ENCODE measurements around the gene FHOD1.

GRCh38 chr16:67258161-67258835 lies 11.0 kb upstream of the FHOD1 start:
- TF ChIP-seq CTCF (conservative IDR thresholded peaks at IDR 0.05; ENCODE audit: low read depth, low read length) (no peak), EZH2 (IDR thresholded peaks at IDR 0.05; ENCODE audit: borderline replicate concordance, low read depth, low read length, poor library complexity, severe bottlenecking) (no peak)
